Coronary artery (tissue), 2 donors: ENCODE results near the gene CSTA.

Source experiments
- DNase-seq: peaks from one replicate; pipeline ENCODE4 v3.0.0-alpha.2; 2017; ENCODE audit warnings: low spot score
- H3K27ac ChIP-seq, 2 donors: fragments of 200-600 bp; sonication (generic); one replicate each; pipeline ENCODE4 v1.5.1; 2016 to 2019
- H3K4me3 ChIP-seq: fragments of 200-600 bp; sonication (generic); 2 replicates; pipeline ENCODE4 v1.5.1; 2016; ENCODE audit warnings: mild to moderate bottlenecking, moderate library complexity
- TF ChIP-seq, protein P1 (sequence below): fragments of 200-600 bp; sonication (generic); IDR thresholded peaks from one replicate; pipeline ENCODE4 v1.5.1; 2019; ENCODE audit warnings: antibody characterized with exemption

Gene CSTA

DNA sequence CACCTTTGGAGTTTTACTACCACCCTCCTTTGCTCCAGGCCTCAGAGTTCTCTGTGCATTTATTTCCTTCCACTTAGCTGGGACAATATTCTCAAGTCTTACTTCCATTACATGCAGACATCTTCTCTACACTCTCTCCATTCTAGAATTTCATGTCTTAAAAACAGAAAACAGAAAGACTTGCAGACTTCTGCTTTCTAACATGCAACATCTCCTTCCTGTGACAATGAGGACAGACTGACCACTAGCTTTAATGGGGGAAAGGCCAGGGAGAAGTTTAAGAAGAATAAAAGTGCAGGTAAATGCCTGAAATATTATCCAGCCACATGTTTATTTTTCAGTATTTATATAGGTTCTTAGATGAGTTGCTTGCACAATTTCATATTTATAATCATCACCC is 17.1 kb upstream of the CSTA start:
- Histone ChIP-seq H3K27ac (no peak overlapping the region), H3K4me3 (no peak overlapping the region)
- TF ChIP-seq, protein P1, sequence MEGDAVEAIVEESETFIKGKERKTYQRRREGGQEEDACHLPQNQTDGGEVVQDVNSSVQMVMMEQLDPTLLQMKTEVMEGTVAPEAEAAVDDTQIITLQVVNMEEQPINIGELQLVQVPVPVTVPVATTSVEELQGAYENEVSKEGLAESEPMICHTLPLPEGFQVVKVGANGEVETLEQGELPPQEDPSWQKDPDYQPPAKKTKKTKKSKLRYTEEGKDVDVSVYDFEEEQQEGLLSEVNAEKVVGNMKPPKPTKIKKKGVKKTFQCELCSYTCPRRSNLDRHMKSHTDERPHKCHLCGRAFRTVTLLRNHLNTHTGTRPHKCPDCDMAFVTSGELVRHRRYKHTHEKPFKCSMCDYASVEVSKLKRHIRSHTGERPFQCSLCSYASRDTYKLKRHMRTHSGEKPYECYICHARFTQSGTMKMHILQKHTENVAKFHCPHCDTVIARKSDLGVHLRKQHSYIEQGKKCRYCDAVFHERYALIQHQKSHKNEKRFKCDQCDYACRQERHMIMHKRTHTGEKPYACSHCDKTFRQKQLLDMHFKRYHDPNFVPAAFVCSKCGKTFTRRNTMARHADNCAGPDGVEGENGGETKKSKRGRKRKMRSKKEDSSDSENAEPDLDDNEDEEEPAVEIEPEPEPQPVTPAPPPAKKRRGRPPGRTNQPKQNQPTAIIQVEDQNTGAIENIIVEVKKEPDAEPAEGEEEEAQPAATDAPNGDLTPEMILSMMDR = no peak
- DNase-seq = no peak

DNA sequence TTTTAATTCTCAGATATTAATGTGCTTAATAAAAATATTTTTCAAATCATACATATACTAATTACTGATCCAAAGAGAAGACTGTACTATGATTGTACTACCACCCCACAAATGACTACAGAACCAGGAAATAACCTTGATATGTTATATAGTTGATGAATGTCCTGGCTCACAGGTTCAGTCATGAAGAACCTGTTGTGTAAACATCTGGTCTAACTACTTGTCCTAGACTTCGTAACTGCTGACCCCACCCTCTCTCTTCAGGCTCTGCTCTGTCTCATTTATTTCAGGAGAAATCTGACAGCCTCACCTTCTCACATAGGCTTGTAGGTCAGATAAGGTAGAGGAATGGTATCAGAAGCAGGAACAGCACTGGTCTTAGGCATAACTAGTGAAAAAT is 14.7 kb upstream of the CSTA start:
- TF ChIP-seq, protein P1 = no peak
- no peak overlapping the region for H3K4me3 ChIP-seq
- no peak for DNase-seq
- H3K27ac ChIP-seq = no peak overlapping the region

DNA sequence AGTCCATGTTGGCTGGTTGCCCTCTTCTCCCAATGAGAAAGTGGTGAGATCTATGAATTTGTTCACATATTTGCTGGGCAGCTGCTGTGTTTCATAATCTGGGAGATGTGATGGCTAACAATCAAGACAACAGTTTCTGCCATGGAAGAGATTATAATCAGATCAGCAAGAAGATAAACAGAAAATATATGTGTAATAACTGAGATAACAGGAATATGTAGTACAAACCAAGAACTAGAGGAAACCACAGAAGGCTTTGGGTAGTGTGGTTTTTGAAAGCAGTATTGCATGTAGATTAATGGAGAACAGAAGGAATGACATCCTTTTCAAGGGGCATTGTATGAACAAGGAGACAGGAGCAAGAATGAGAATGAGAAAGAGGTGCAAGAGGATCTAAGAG is 12.2 kb upstream of the CSTA start:
- H3K27ac ChIP-seq = no peak overlapping the region
- no peak for DNase-seq
- no peak overlapping the region for H3K4me3 ChIP-seq
- TF ChIP-seq, protein P1 = no peak

DNA sequence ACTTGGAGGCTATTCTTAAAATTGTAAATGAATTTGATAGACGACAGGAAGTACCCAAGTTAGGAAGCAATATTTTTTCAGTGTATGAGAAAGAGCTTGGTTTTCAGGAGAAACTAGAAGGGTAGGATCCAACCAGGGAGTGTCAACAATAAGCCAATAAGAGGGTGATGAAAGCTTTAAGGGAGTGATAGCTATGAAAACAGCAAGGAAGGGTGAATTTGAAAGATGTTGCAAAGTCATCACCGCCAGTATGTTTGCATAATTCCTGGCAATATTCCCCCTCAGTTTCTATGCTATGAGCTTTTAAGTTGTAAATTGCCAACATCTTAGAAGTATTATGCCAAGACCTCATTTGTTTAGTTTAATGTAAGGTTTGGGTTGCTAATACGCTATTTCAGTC is 11.8 kb upstream of the CSTA start:
- Histone ChIP-seq H3K27ac (no peak overlapping the region), H3K4me3 (no peak overlapping the region)
- TF ChIP-seq, protein P1 = no peak
- no peak for DNase-seq

DNA sequence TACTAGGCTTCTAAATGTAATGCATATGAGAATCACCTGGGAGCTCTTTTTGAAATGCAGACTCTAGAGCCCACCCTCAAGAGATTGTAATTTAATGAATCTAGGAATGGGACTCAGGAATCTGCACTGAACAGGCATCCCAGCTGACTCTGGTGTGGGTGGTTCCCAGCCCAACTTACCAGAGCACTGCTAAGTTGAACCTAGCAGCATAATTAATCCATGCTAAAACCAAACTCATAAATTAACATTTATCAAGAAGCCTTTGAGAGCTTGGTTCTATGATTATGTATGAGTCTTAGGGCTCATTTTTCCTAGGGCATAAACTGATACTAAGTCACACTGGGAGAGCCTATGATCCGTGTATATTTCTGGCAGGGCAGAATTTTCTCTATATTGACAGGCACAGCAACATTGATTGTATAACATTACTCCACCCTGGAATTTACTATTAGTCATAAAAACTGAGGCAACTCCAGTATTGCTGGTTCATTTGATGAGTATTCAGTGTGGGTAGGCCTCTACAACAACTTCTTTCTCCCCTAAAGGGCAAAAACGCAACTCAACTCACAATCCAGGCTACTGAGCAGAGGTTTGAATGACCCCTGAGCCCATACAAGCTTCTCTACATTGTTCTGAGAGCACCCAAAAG is 10.7 kb upstream of the CSTA start:
- DNase-seq = no peak
- Histone ChIP-seq H3K4me3 (no peak overlapping the region), H3K27ac (no peak overlapping the region)
- TF ChIP-seq, protein P1 = no peak

DNA sequence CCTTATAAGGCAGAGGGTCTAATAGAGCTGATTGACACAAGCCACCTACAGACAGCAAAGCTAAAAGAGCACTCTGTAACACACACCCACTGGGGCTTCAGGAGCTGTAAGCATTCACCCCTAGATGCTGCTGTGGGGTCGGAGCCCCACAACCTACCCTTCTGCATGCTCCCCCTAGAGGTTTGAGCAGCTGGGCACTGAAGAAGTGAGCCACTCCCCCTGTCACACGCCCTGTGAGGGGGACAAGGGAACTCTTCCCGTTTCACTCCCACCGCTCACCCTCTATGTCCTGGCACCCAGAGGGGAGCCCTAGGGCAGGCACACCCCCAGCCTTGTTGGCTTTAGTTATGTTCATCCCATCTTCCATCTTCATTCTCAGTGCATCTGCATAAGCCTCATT is 9.4 kb upstream of the CSTA start:
- DNase-seq = no peak
- Histone ChIP-seq H3K27ac (no peak overlapping the region), H3K4me3 (no peak overlapping the region)
- TF ChIP-seq, protein P1 = no peak

DNA sequence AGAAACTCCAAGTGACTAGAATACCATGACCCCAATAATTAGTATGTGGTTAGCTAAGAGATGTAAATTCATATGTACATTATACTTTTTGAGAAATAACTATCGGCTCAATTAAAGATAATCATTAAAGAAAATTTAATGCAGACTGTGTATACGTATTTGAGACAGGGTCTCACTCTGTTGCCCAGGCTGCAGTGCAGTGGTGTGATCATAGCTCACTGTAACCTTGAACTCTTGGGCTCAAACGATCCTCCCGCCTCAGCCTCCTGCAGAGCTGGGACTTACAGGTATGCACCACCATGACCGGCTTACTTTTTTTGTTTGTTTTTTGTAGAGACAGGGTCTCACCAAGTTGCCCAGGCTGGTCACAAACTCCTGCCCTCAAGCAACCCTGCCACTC is 8.7 kb upstream of the CSTA start:
- H3K27ac ChIP-seq = no peak overlapping the region
- TF ChIP-seq, protein P1 = no peak
- no peak overlapping the region for H3K4me3 ChIP-seq
- DNase-seq = no peak
